CD4-positive, alpha-beta T cell treated with Interleukin-21 for 1 hour (primary cell): ENCODE data around the gene NPAS2.
A peak's percentile ranks its signal among the peaks of the same experiment; 100 is the strongest.

Source experiments
- DNase-seq: peaks from one replicate; pipeline ENCODE4 v3.0.0-alpha.2; 2020

The NPAS2 gene

DNA sequence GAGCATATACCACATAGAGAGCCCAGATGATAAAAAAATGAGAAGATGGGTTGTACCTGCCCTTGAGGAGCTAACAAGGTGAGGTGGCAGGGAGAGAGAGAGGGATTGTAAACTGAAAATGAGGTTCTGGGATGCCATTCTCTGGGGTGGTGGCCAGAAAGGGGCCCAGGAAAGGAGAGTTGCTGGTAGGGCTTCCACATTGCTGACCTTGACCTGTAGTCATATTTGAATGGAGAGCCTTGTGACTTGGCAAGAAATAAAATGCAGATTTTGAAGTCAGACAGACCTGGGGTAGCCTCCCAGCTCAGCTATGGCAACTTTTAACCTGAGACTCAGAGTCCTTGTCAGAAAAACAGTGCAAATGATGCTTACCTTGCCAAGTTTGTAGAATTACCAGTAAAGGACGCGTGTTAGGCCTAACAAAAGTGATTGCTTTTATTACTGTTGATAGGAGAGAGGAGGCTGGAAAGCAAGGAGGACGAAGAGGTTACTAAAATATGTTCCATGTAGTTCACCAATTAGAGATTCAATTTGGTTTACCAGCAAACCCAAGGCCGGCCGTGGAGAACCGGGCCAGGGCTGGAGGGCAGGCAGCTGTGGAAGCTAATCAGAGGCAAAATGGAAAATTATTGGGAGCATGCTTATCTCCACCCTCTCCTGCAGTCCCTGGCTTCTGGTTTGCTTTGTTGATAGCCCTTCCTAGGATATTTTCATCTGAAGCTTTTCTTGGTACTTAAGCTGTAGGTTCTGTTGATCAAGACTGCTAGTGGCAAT, 3.9 kb downstream of the NPAS2 start:
- DNase-seq, result no peak

GRCh38 chr2:100824842-100825241, 4.9 kb downstream of the NPAS2 start:
- no peak for DNase-seq

DNA sequence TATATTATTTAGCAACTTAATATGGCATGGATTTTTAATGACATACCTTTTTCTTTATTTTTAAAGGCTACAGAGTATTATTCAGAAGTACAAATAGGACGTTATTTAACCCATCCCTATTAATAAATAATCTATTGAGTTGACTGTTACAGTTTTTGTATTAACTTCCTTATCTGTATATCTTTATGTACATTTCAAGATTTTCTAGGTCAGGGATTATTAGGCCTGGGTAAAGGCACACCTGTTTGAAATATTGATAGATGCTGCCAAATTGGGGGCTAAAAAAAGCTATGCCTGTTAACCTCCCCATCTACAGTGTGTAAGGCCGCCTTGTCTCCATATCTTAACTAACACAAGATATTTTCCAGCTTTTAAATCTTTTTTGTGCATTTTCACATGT, 6.6 kb downstream of the NPAS2 start:
- no peak for DNase-seq

GRCh38 chr2:100831158-100831750, 11.3 kb downstream of the NPAS2 start:
- DNase-seq, result no peak

DNA sequence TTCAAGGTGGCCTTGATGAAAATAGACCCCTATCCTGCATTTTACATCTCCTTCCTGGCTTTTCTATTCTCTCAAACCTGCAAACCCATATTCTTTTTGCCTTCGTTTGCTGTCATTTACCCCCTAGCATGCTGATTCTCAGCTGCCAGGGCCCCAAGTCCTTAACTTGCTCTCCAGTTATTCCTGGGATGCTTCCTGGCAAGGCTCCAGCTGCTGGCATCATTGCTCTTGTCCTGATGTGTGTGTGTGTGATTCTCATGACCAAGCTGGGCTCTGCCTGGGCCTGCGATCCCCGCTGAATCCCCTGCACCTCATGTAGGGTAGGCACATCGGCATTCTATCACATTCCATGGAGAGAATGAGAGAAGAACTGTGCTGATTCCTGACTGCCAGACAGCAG, 11.9 kb downstream of the NPAS2 start:
- DNase-seq, result no peak

DNA sequence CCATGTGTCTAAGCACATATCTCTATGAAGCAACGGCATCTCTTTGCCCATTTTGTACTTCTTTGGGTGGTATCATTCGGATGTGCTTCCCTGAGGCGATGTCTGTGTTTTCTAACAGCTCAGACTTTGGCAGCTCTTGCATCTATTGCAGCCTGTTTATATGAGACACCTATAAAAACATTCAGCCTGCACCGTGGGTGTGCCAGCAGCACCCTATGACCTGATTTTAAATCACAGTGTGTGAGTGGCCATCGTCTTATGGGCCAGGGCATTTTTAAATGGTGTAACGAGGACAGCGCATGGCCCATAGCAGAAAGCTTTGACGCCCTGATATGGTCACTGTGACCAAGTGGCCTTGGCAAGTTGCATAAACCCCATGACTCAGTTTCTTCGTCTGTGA, 12.9 kb downstream of the NPAS2 start:
- DNase-seq, result no peak

- DNase-seq, result no peak
Observed at GRCh38 chr2:100833331-100833730, 13.4 kb downstream of the NPAS2 start.

GRCh38 chr2:100834221-100834620, 14.3 kb downstream of the NPAS2 start:
- no peak for DNase-seq

DNA sequence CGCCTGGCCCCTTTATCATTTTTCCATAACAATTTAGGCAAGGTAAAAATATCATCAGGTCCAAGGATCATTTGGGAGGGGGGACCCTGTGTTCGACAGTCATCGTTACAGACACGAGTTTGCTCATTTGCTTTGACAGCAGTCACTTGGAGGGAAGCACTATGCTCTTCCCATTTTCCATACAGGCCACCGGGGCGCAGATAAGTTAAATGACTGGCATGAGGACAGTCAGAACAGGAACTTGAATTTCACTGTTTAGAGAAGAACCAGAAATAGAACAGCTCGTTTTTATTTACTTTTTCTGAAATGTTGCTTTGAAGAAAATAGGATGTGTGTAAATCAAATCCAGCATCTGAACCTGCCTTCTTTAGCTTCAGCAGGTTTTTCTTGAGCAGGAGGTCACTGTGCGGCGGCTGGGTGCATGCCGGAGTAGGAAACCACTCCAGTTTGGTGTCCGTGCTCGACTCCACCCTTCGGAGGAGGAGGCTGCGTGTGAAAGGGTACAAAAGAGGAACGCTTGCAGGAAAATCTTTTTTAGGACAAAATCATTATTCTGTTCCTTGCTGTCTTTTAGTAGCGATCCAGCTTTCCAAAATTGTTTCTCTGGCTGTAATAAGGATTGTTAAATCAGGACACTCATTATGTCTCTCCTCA, 15.2 kb downstream of the NPAS2 start:
- no peak for DNase-seq

DNA sequence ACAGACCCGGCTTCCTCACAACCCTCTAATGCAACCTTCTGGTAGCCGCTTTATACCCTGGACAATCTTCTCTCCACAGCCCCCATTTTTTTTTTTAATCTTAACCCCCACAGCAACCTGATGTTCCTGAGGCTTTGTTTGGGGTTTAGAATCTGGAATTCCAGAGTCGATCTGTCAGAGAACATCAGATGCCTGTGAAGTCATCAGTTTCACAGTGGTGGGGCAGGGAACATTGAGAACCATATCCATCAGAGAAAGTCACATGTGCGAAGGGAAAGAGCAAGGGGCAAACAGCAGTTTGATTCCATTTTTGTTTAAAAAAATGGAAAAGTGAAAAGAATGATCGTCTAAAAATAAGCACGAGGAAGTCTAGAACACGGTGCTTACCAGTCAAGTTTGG, 20.6 kb downstream of the NPAS2 start:
- DNase-seq, result no peak

GRCh38 chr2:100842241-100842922, 22.4 kb downstream of the NPAS2 start:
- DNase-seq, result no peak

- no peak for DNase-seq
Observed at GRCh38 chr2:100844514-100844913, 24.6 kb downstream of the NPAS2 start.

GRCh38 chr2:100845141-100845991, 25.4 kb downstream of the NPAS2 start:
- DNase-seq, result no peak

DNA sequence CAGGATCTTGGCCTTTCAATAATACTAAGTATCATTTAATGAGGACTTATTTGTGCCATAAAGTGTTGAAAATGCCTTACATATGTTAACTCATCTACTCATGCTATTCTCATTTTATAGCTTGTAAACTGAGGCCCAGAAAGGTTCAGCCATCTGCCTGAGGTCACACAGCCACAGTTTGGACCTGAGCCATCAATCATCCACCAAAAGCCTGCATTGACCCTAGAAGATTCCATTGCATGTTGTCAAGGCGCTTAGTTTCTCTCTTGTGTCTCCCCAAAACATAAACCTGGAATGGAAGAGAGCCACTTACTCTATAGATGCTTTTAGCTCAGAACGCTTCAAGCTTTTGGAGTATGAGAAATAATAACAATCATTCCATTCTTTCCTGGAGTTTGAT, 26.8 kb downstream of the NPAS2 start:
- DNase-seq, result no peak

GRCh38 chr2:100852447-100852846, 32.5 kb downstream of the NPAS2 start:
- no peak for DNase-seq

- DNase-seq, result no peak
Observed at GRCh38 chr2:100852999-100853908, 33.3 kb downstream of the NPAS2 start.

DNA sequence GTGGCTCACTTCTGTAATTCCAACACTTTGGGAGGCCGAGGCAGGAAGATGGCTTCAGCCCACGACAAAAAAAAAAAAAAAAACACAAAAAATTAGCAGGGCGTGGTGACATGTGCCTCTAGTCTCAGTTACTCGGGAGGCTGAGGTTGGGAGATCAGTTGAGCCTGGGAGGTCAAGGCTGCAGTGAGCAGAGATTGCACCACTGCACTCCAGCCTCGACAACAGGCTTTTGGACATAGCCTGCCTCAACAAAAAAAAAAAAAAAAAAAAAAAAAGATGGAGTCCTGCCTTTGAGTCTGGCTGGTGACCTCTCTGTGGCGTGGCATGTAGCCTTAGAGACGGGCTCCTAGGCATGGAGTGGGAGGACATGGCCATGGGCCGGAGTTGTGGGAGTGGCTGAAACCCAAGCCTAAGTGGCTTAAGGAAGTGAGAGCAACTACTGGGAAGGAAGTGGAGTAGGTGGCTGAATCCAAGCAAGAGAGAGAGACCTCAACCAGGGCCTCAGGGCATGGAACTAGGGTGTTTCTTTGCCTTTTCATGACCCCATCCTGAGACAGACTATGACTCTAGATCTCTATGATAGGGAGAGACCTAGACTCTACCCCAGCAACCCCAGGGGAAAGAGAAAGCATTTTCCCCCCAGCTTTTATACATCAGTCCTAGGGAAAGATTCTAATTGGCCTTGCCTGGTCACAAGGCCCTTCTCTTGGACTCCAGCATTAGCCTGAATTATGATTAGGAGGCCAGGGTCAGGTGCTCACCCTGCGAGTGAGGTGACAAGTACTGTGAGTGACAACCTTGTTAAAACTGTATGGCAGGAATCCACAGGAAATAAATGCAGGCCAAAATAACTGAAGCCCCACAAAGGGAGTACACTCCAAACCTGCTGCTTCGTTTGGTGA, 34.2 kb downstream of the NPAS2 start:
- peak; percentile 1 for DNase-seq

DNA sequence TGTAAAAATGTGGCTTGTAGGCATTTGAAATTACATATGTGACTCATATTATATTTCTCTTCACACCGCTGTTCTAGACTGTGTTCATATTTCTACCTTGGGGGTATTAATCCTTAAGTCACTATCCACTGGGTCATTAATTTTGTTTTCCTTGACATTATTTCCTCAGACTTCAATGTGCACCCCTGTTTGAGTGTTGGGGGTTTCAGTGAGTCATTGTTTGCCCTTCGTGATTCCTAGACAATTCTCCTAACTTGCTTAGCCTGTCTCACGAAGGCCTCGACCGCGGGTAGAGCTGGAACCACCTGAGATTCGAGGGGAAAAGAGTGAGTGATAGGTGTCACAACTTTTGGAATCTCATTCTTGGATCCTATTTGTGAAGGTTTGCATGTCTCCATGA, 35.1 kb downstream of the NPAS2 start:
- no peak for DNase-seq

- DNase-seq, result no peak
Observed at GRCh38 chr2:100855606-100856005, 35.7 kb downstream of the NPAS2 start.

GRCh38 chr2:100856732-100857131, 36.8 kb downstream of the NPAS2 start:
- DNase-seq, result no peak

- no peak for DNase-seq
Observed at GRCh38 chr2:100857341-100857740, 37.4 kb downstream of the NPAS2 start.
